Measurements from ENCODE around the gene DIS3L2.

DIS3L2 gene

GRCh38 chr2:232282508-232283055, 321.1 kb downstream of the DIS3L2 start:
- no peak for DNase-seq
- Histone ChIP-seq H3K4me3 (ENCODE audit: low read length) (no peak overlapping the region), H3K4ac (ENCODE audit: low read depth, low read length) (no peak overlapping the region), H3K4me2 (ENCODE audit: low read length) (no peak overlapping the region), H4K8ac (ENCODE audit: low read depth, low read length) (no peak overlapping the region), H3K9ac (ENCODE audit: low read length) (no peak overlapping the region), H3K79me2 (ENCODE audit: control insufficient read depth, insufficient read depth, low read length) (no peaks in the 10 kb centered on the region), H3K27me3 (ENCODE audit: insufficient read depth, low read length, poor library complexity) (no peaks in the 10 kb centered on the region), H3K79me1 (ENCODE audit: low read length) (no peaks in the 10 kb centered on the region), H3K36me3 (ENCODE audit: control insufficient read depth, insufficient read depth, low read length) (no peaks in the 10 kb centered on the region), H3K4me1 (ENCODE audit: control insufficient read depth, low read depth, low read length) (no peaks in the 10 kb centered on the region), H4K5ac (ENCODE audit: low read length) (no peak overlapping the region), H2BK120ac (ENCODE audit: low read depth, low read length) (no peak overlapping the region), H3K27ac (ENCODE audit: low read depth, low read length) (no peak overlapping the region), H3K56ac (ENCODE audit: low read length) (no peak overlapping the region), H2AK5ac (ENCODE audit: low read length) (no peak overlapping the region), H2BK15ac (replicated peaks; ENCODE audit: low read depth) (no peak overlapping the region), H2BK5ac (ENCODE audit: low read length) (no peak overlapping the region), H3K18ac (ENCODE audit: low read length) (no peak overlapping the region), H3K23ac (ENCODE audit: low read length) (no peak overlapping the region)
- WGBS (ENCODE audit: extremely low coverage, insufficient coverage, low lambda C conversion rate): no CpG with 5 or more reads among the region's 9 CpGs

- no peak overlapping the region for H2BK5ac ChIP-seq (ENCODE audit: low read length)
- no peak overlapping the region for H2BK120ac ChIP-seq (ENCODE audit: low read depth, low read length)
- no peak overlapping the region for H3K9ac ChIP-seq (ENCODE audit: low read length)
- H3K4ac ChIP-seq (ENCODE audit: low read depth, low read length): no peak overlapping the region
- H2AK5ac ChIP-seq (ENCODE audit: low read length): no peak overlapping the region
- WGBS (ENCODE audit: extremely low coverage, insufficient coverage, low lambda C conversion rate): no CpG with 5 or more reads among the region's 5 CpGs
- H2BK15ac ChIP-seq (replicated peaks; ENCODE audit: low read depth): no peak overlapping the region
- no peaks in the 10 kb centered on the region for H3K27me3 ChIP-seq (ENCODE audit: insufficient read depth, low read length, poor library complexity)
- no peak overlapping the region for H4K8ac ChIP-seq (ENCODE audit: low read depth, low read length)
- no peak overlapping the region for H3K23ac ChIP-seq (ENCODE audit: low read length)
- H3K18ac ChIP-seq (ENCODE audit: low read length): no peak overlapping the region
- no peaks in the 10 kb centered on the region for H3K79me1 ChIP-seq (ENCODE audit: low read length)
- no peaks in the 10 kb centered on the region for H3K79me2 ChIP-seq (ENCODE audit: control insufficient read depth, insufficient read depth, low read length)
- no peak overlapping the region for H3K4me3 ChIP-seq (ENCODE audit: low read length)
- no peak overlapping the region for H3K56ac ChIP-seq (ENCODE audit: low read length)
- no peaks in the 10 kb centered on the region for H3K4me1 ChIP-seq (ENCODE audit: control insufficient read depth, low read depth, low read length)
- H3K36me3 ChIP-seq (ENCODE audit: control insufficient read depth, insufficient read depth, low read length): no peaks in the 10 kb centered on the region
- no peak overlapping the region for H3K27ac ChIP-seq (ENCODE audit: low read depth, low read length)
- no peak for DNase-seq
- H4K5ac ChIP-seq (ENCODE audit: low read length): no peak overlapping the region
- no peak overlapping the region for H3K4me2 ChIP-seq (ENCODE audit: low read length)
Measured at GRCh38 chr2:232286001-232286868, 324.7 kb downstream of the DIS3L2 start.

- H3K27ac ChIP-seq (ENCODE audit: low read depth, low read length): no peak overlapping the region
- no CpG with 5 or more reads among the region's 8 CpGs for WGBS (ENCODE audit: extremely low coverage, insufficient coverage, low lambda C conversion rate)
- no peak overlapping the region for H2AK5ac ChIP-seq (ENCODE audit: low read length)
- no peak overlapping the region for H3K4me3 ChIP-seq (ENCODE audit: low read length)
- no peak overlapping the region for H2BK15ac ChIP-seq (replicated peaks; ENCODE audit: low read depth)
- no peak overlapping the region for H3K4me2 ChIP-seq (ENCODE audit: low read length)
- no peaks in the 10 kb centered on the region for H3K36me3 ChIP-seq (ENCODE audit: control insufficient read depth, insufficient read depth, low read length)
- H2BK120ac ChIP-seq (ENCODE audit: low read depth, low read length): no peak overlapping the region
- H3K56ac ChIP-seq (ENCODE audit: low read length): no peak overlapping the region
- no peak overlapping the region for H4K8ac ChIP-seq (ENCODE audit: low read depth, low read length)
- no peak overlapping the region for H3K9ac ChIP-seq (ENCODE audit: low read length)
- H2BK5ac ChIP-seq (ENCODE audit: low read length): no peak overlapping the region
- no peaks in the 10 kb centered on the region for H3K27me3 ChIP-seq (ENCODE audit: insufficient read depth, low read length, poor library complexity)
- no peak for DNase-seq
- no peak overlapping the region for H3K23ac ChIP-seq (ENCODE audit: low read length)
- H3K79me1 ChIP-seq (ENCODE audit: low read length): no peaks in the 10 kb centered on the region
- no peak overlapping the region for H3K18ac ChIP-seq (ENCODE audit: low read length)
- H3K4ac ChIP-seq (ENCODE audit: low read depth, low read length): no peak overlapping the region
- H4K5ac ChIP-seq (ENCODE audit: low read length): no peak overlapping the region
- H3K4me1 ChIP-seq (ENCODE audit: control insufficient read depth, low read depth, low read length): no peaks in the 10 kb centered on the region
- H3K79me2 ChIP-seq (ENCODE audit: control insufficient read depth, insufficient read depth, low read length): no peaks in the 10 kb centered on the region
Measured at GRCh38 chr2:232287316-232287715, 325.8 kb downstream of the DIS3L2 start.

GRCh38 chr2:232288489-232289030, 327.0 kb downstream of the DIS3L2 start:
- no CpG with 5 or more reads among the region's 4 CpGs for WGBS (ENCODE audit: extremely low coverage, insufficient coverage, low lambda C conversion rate)
- DNase-seq: no peak
- no peak overlapping the region for H3K18ac ChIP-seq (ENCODE audit: low read length)
- no peaks in the 10 kb centered on the region for H3K79me1 ChIP-seq (ENCODE audit: low read length)
- H2BK120ac ChIP-seq (ENCODE audit: low read depth, low read length): no peak overlapping the region
- H3K4me2 ChIP-seq (ENCODE audit: low read length): no peak overlapping the region
- H3K27ac ChIP-seq (ENCODE audit: low read depth, low read length): no peak overlapping the region
- H2BK5ac ChIP-seq (ENCODE audit: low read length): no peak overlapping the region
- H3K4me3 ChIP-seq (ENCODE audit: low read length): no peak overlapping the region
- H3K27me3 ChIP-seq (ENCODE audit: insufficient read depth, low read length, poor library complexity): no peaks in the 10 kb centered on the region
- no peaks in the 10 kb centered on the region for H3K79me2 ChIP-seq (ENCODE audit: control insufficient read depth, insufficient read depth, low read length)
- H3K4ac ChIP-seq (ENCODE audit: low read depth, low read length): no peak overlapping the region
- H3K23ac ChIP-seq (ENCODE audit: low read length): no peak overlapping the region
- no peaks in the 10 kb centered on the region for H3K36me3 ChIP-seq (ENCODE audit: control insufficient read depth, insufficient read depth, low read length)
- no peak overlapping the region for H4K5ac ChIP-seq (ENCODE audit: low read length)
- H2BK15ac ChIP-seq (replicated peaks; ENCODE audit: low read depth): no peak overlapping the region
- H3K9ac ChIP-seq (ENCODE audit: low read length): no peak overlapping the region
- peaks cover 8% of the 10 kb centered on the region for H3K4me1 ChIP-seq (ENCODE audit: control insufficient read depth, low read depth, low read length)
- no peak overlapping the region for H4K8ac ChIP-seq (ENCODE audit: low read depth, low read length)
- no peak overlapping the region for H3K56ac ChIP-seq (ENCODE audit: low read length)
- no peak overlapping the region for H2AK5ac ChIP-seq (ENCODE audit: low read length)

GRCh38 chr2:232290668-232291067, 329.2 kb downstream of the DIS3L2 start:
- H3K4me1 ChIP-seq (ENCODE audit: control insufficient read depth, low read depth, low read length): peaks cover 8% of the 10 kb centered on the region
- no CpG with 5 or more reads among the region's 8 CpGs for WGBS (ENCODE audit: extremely low coverage, insufficient coverage, low lambda C conversion rate)
- no peak overlapping the region for H2BK120ac ChIP-seq (ENCODE audit: low read depth, low read length)

More at GRCh38 chr2:232290668-232291067, 329.2 kb downstream of the DIS3L2 start:
- no peaks in the 10 kb centered on the region for H3K36me3 ChIP-seq (ENCODE audit: control insufficient read depth, insufficient read depth, low read length)
- H2BK15ac ChIP-seq (replicated peaks; ENCODE audit: low read depth): no peak overlapping the region
- H2AK5ac ChIP-seq (ENCODE audit: low read length): no peak overlapping the region
- no peak overlapping the region for H4K5ac ChIP-seq (ENCODE audit: low read length)
- H3K56ac ChIP-seq (ENCODE audit: low read length): no peak overlapping the region
- no peak overlapping the region for H3K4me2 ChIP-seq (ENCODE audit: low read length)
- no peak overlapping the region for H3K4me3 ChIP-seq (ENCODE audit: low read length)
- no peak overlapping the region for H3K27ac ChIP-seq (ENCODE audit: low read depth, low read length)
- H3K27me3 ChIP-seq (ENCODE audit: insufficient read depth, low read length, poor library complexity): no peaks in the 10 kb centered on the region
- DNase-seq: no peak
- no peak overlapping the region for H3K4ac ChIP-seq (ENCODE audit: low read depth, low read length)
- H2BK5ac ChIP-seq (ENCODE audit: low read length): no peak overlapping the region
- no peak overlapping the region for H4K8ac ChIP-seq (ENCODE audit: low read depth, low read length)
- H3K79me1 ChIP-seq (ENCODE audit: low read length): no peaks in the 10 kb centered on the region
- no peak overlapping the region for H3K9ac ChIP-seq (ENCODE audit: low read length)
- H3K79me2 ChIP-seq (ENCODE audit: control insufficient read depth, insufficient read depth, low read length): no peaks in the 10 kb centered on the region
- H3K18ac ChIP-seq (ENCODE audit: low read length): no peak overlapping the region
- no peak overlapping the region for H3K23ac ChIP-seq (ENCODE audit: low read length)
